ENCODE data around the gene PPP2R2D.

DNA sequence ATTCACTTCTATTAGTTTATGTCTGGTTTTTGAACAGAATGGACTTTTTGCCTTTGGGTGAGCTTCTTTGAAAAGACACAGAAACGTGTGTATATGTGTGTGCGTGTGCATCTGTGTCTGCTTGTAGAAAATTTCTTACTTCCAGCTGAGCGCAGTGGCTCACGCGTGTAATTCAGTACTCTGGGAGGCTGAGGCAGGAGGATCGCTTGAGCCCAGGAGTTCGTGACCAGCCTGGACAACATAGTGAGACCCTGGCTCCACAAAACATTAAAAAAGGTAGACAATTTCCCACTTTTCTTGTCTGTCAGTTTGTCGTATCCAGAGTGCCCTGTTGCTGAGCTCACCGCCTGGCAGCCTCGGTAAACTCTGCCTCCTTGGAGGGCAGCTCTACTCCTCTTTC, 25.4 kb downstream of the PPP2R2D start:
- TF ChIP-seq, protein P1, sequence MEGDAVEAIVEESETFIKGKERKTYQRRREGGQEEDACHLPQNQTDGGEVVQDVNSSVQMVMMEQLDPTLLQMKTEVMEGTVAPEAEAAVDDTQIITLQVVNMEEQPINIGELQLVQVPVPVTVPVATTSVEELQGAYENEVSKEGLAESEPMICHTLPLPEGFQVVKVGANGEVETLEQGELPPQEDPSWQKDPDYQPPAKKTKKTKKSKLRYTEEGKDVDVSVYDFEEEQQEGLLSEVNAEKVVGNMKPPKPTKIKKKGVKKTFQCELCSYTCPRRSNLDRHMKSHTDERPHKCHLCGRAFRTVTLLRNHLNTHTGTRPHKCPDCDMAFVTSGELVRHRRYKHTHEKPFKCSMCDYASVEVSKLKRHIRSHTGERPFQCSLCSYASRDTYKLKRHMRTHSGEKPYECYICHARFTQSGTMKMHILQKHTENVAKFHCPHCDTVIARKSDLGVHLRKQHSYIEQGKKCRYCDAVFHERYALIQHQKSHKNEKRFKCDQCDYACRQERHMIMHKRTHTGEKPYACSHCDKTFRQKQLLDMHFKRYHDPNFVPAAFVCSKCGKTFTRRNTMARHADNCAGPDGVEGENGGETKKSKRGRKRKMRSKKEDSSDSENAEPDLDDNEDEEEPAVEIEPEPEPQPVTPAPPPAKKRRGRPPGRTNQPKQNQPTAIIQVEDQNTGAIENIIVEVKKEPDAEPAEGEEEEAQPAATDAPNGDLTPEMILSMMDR (optimal IDR thresholded peaks at IDR 0.05 in 1 of 3, IDR thresholded peaks at IDR 0.05 in 1 of 3, conservative IDR thresholded peaks at IDR 0.05 in 1 of 3; ENCODE audit: extremely low read depth in 1 of 3, insufficient read depth in 2 of 3, low read length in 3 of 3) = no peak
- TF ChIP-seq EZH2 (IDR thresholded peaks at IDR 0.05; ENCODE audit: low read length) = no peak

Measured in keratinocyte (primary cell).